H9 (cell line): Measurements from ENCODE around the gene ZRANB1. TPM values are rescaled to one million over a fixed set of nuclear protein-coding genes. Genes with fewer than 3 reads are reported as not detected.

ENCODE experiments used
- DNase-seq: peaks from one replicate; pipeline ENCODE4 v3.0.0-alpha.2; 2017
- H2AFZ ChIP-seq: one replicate; pipeline ENCODE4 v1.6.1; 2013; ENCODE audit warnings: mild to moderate bottlenecking, low read length, control low read depth, moderate library complexity
- H2AK5ac ChIP-seq: 2 replicates; pipeline ENCODE4 v1.6.1; 2013; ENCODE audit warnings: low read length, control low read depth, mixed read lengths; ENCODE audit not compliant: insufficient read length
- H2BK120ac ChIP-seq: one replicate; pipeline ENCODE4 v1.6.1; 2013; ENCODE audit warnings: low read depth, mild to moderate bottlenecking, low read length, control low read depth, inconsistent platforms; ENCODE audit not compliant: poor library complexity, severe bottlenecking
- H2BK12ac ChIP-seq: 2 replicates; pipeline ENCODE4 v1.6.1; 2013; ENCODE audit warnings: low read length, control low read depth, mixed read lengths, low read depth; ENCODE audit not compliant: insufficient read length
- H2BK15ac ChIP-seq: 2 replicates; pipeline ENCODE4 v1.6.1; 2013; ENCODE audit warnings: low read depth, low read length, control low read depth
- H2BK20ac ChIP-seq: one replicate; pipeline ENCODE4 v1.6.1; 2013; ENCODE audit warnings: low read depth, mild to moderate bottlenecking, low read length, control low read depth, inconsistent platforms; ENCODE audit not compliant: poor library complexity, severe bottlenecking
- H2BK5ac ChIP-seq: 2 replicates; pipeline ENCODE4 v1.6.1; 2013; ENCODE audit warnings: low read length, control low read depth, mixed read lengths; ENCODE audit not compliant: insufficient read length
- H3K14ac ChIP-seq: 2 replicates; pipeline ENCODE4 v1.6.1; 2013; ENCODE audit warnings: low read length, control low read depth; ENCODE audit not compliant: insufficient read depth
- H3K18ac ChIP-seq: 2 replicates; pipeline ENCODE4 v1.6.1; 2013; ENCODE audit warnings: low read depth, mild to moderate bottlenecking, mixed read lengths, low read length, control low read depth; ENCODE audit not compliant: insufficient read length
- H3K23ac ChIP-seq: 2 replicates; pipeline ENCODE4 v1.6.1; 2013; ENCODE audit warnings: low read length, control low read depth, mixed read lengths, low read depth; ENCODE audit not compliant: insufficient read length
- H3K23me2 ChIP-seq: 2 replicates; pipeline ENCODE4 v1.6.1; 2013; ENCODE audit warnings: low read depth, mild to moderate bottlenecking, mixed read lengths, low read length, control low read depth; ENCODE audit not compliant: insufficient read length, poor library complexity, severe bottlenecking
- H3K27ac ChIP-seq: 2 replicates; pipeline ENCODE4 v1.5.1; 2013; ENCODE audit warnings: low read length, control low read depth, mixed read lengths, low read depth; ENCODE audit not compliant: insufficient read length
- H3K27me3 ChIP-seq: 2 replicates; pipeline ENCODE4 v1.6.1; 2013; ENCODE audit warnings: low read length, control low read depth, inconsistent platforms; ENCODE audit not compliant: insufficient read depth
- H3K4ac ChIP-seq: 2 replicates; pipeline ENCODE4 v1.6.1; 2013; ENCODE audit warnings: low read depth, mild to moderate bottlenecking, control low read depth, inconsistent platforms, low read length, moderate library complexity
- H3K4me1 ChIP-seq: 2 replicates; pipeline ENCODE4 v1.6.1; 2013; ENCODE audit warnings: low read length, control low read depth, inconsistent platforms; ENCODE audit not compliant: insufficient read depth
- H3K4me2 ChIP-seq: 2 replicates; pipeline ENCODE4 v1.6.1; 2013; ENCODE audit warnings: low read length, control low read depth, mixed read lengths; ENCODE audit not compliant: insufficient read length, insufficient read depth
- H3K56ac ChIP-seq: 2 replicates; pipeline ENCODE4 v1.6.1; 2013; ENCODE audit warnings: low read depth, mild to moderate bottlenecking, mixed read lengths, low read length, control low read depth; ENCODE audit not compliant: insufficient read length
- H3K79me1 ChIP-seq: 2 replicates; pipeline ENCODE4 v1.6.1; 2013; ENCODE audit warnings: low read depth, mild to moderate bottlenecking, moderate library complexity, low read length, control low read depth, inconsistent platforms; ENCODE audit not compliant: insufficient read depth, poor library complexity, severe bottlenecking
- H3K79me2 ChIP-seq: 2 replicates; pipeline ENCODE4 v1.6.1; 2013; ENCODE audit warnings: low read length, control low read depth, inconsistent platforms; ENCODE audit not compliant: insufficient read depth
- H3K9ac ChIP-seq: 2 replicates; pipeline ENCODE4 v1.6.1; 2013; ENCODE audit warnings: low read length, control low read depth, mixed read lengths; ENCODE audit not compliant: insufficient read length; ENCODE audit errors: extremely low read depth
- H3K9me3 ChIP-seq: one replicate; pipeline ENCODE4 v1.6.1; 2013; ENCODE audit warnings: low read depth, low read length, inconsistent platforms; ENCODE audit not compliant: control insufficient read depth
- H3T11ph ChIP-seq: one replicate; pipeline ENCODE4 v1.6.1; 2013; ENCODE audit warnings: mild to moderate bottlenecking, low read length, control low read depth, inconsistent platforms
- H4K20me1 ChIP-seq: one replicate; pipeline ENCODE4 v1.6.1; 2013; ENCODE audit not compliant: control insufficient read depth, insufficient read length, insufficient read depth
- H4K5ac ChIP-seq: 2 replicates; pipeline ENCODE4 v1.6.1; 2013; ENCODE audit warnings: low read depth, mild to moderate bottlenecking, mixed read lengths, low read length, control low read depth; ENCODE audit not compliant: insufficient read length
- H4K8ac ChIP-seq: replicated peaks from 2 replicates; pipeline ENCODE4 v1.6.1; 2013; ENCODE audit warnings: low read length, control low read depth, mixed read lengths, low read depth; ENCODE audit not compliant: insufficient read length
- H4K91ac ChIP-seq: 2 replicates; pipeline ENCODE4 v1.6.1; 2013; ENCODE audit warnings: low read depth, mild to moderate bottlenecking, moderate library complexity, mixed read lengths, low read length, control low read depth; ENCODE audit not compliant: insufficient read length
- H3K27ac Mint-ChIP-seq, 3 experiments: 2 replicates in 2 of 3; 3 replicates in 1 of 3; pipeline ENCODE4 v1.8.0; 2020 to 2021; ENCODE audit warnings: mixed read lengths in 3 of 3, mild to moderate bottlenecking in 1 of 3, moderate library complexity in 1 of 3
- H3K27me3 Mint-ChIP-seq: 2 replicates; pipeline ENCODE4 v1.8.0; 2021; ENCODE audit warnings: low read depth, mild to moderate bottlenecking, moderate library complexity, mixed read lengths
- H3K36me3 Mint-ChIP-seq, 3 experiments: 2 replicates in 2 of 3; 3 replicates in 1 of 3; pipeline ENCODE4 v1.8.0; 2020 to 2021; ENCODE audit warnings: low read depth in 3 of 3, mixed read lengths in 3 of 3; ENCODE audit not compliant: insufficient read depth in 1 of 3
- H3K4me1 Mint-ChIP-seq, 2 experiments: 2 replicates each; pipeline ENCODE4 v1.8.0; 2020; ENCODE audit warnings: mixed read lengths in 2 of 2
- H3K4me3 Mint-ChIP-seq, 2 experiments: 2 replicates in 1 of 2; 3 replicates in 1 of 2; pipeline ENCODE4 v1.8.0; 2020 to 2021; ENCODE audit warnings: mild to moderate bottlenecking in 2 of 2, mixed read lengths in 2 of 2, moderate library complexity in 1 of 2
- H3K9me3 Mint-ChIP-seq, 2 experiments: 2 replicates in 1 of 2; 3 replicates in 1 of 2; pipeline ENCODE4 v1.8.0; 2020; ENCODE audit warnings: mild to moderate bottlenecking in 2 of 2, mixed read lengths in 2 of 2, moderate library complexity in 1 of 2
- WGBS: extraction: QIAGEN DNeasy Blood & Tissue Kit; methylation state at CpG from one replicate; pipeline ENCODE4 v1.1.7; 2013; ENCODE audit warnings: missing lambda C conversion rate, low lambda C conversion rate, mixed read lengths; ENCODE audit not compliant: insufficient read length; ENCODE audit errors: extremely low coverage; 5-methylcytosine and 5-hydroxymethylcytosine counted together
- total RNA-seq: library from RNA; stranded (reverse); gene quantifications from 2 replicates; pipeline ENCODE4 v1.2.1, GENCODE V29; 2021
- TF ChIP-seq, protein P1 (sequence below): fragments of 200-600 bp; sonication (generic); conservative IDR thresholded peaks from 3 replicates; pipeline ENCODE4 v1.8.0; 2021; ENCODE audit warnings: antibody characterized with exemption, mild to moderate bottlenecking

ZRANB1 gene
- total RNA-seq, 1 experiment from 2014 or later, result 17.4 TPM

DNA sequence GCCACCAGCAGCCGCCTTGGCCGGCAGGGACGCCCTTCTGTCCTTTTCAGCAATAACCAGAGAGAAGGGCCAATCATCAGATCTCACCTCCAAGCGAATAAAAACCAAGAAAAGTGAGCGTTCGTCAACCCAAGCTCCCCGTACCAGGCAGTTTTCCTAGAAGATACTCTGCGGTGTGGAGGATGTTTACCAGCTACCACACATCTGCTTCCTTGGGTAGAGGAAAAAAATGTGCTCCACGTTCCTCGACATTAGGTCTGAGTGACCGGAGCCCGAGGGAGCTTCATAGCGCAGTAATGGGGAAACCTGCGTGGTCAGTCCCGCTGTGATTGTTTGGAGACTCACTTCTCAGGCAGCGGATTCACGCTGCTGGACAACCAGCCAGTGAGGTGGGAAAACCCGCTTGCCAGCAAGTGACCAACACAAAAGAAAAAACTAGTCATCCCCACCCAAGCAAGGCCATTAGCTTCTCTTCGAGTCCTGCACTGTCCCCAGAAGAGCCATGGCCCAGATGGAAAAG, 73.0 kb downstream of the ZRANB1 start:
- H3K79me2 ChIP-seq, result peaks cover 40% of the 10 kb centered on the region; the same call in 1 of the 2 replicates
- no peak overlapping the region for H3K56ac ChIP-seq
- H2AFZ ChIP-seq, result no peak overlapping the region
- no peak overlapping the region for H3K4me2 ChIP-seq
- H2BK20ac ChIP-seq, result no peak overlapping the region
- TF ChIP-seq, protein P1, sequence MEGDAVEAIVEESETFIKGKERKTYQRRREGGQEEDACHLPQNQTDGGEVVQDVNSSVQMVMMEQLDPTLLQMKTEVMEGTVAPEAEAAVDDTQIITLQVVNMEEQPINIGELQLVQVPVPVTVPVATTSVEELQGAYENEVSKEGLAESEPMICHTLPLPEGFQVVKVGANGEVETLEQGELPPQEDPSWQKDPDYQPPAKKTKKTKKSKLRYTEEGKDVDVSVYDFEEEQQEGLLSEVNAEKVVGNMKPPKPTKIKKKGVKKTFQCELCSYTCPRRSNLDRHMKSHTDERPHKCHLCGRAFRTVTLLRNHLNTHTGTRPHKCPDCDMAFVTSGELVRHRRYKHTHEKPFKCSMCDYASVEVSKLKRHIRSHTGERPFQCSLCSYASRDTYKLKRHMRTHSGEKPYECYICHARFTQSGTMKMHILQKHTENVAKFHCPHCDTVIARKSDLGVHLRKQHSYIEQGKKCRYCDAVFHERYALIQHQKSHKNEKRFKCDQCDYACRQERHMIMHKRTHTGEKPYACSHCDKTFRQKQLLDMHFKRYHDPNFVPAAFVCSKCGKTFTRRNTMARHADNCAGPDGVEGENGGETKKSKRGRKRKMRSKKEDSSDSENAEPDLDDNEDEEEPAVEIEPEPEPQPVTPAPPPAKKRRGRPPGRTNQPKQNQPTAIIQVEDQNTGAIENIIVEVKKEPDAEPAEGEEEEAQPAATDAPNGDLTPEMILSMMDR, result no peak
- no peak for DNase-seq
- peak overlapping the region in 2 of 3 experiments; percentile 25 to 64; a peak in 3 of 7 replicates for H3K27ac Mint-ChIP-seq
- H4K8ac ChIP-seq, result no peak overlapping the region
- H3K27me3 ChIP-seq, result no peaks in the 10 kb centered on the region
- H4K91ac ChIP-seq, result no peak overlapping the region
- H2BK5ac ChIP-seq, result no peak overlapping the region
- no peak overlapping the region for H3K9ac ChIP-seq
- H3T11ph ChIP-seq, result no peak overlapping the region
- peaks cover 37 to 72% (median 59%) of the 10 kb centered on the region in 3 experiments for H3K36me3 Mint-ChIP-seq
- H3K4me3 Mint-ChIP-seq, result no peak overlapping the region
- no peak overlapping the region for H3K18ac ChIP-seq
- no peak overlapping the region for H3K23ac ChIP-seq
- no peak overlapping the region for H2BK120ac ChIP-seq
- no peak overlapping the region for H3K4ac ChIP-seq
- WGBS, result no CpG with 5 or more reads among the region's 19 CpGs
- H3K9me3 Mint-ChIP-seq, result peaks cover 6% of the 10 kb centered on the region in 2 experiments
- peaks cover 37 to 45% of the 10 kb centered on the region in 2 experiments for H3K4me1 Mint-ChIP-seq
- H4K5ac ChIP-seq, result no peak overlapping the region
- no peaks in the 10 kb centered on the region for H3K9me3 ChIP-seq
- no peaks in the 10 kb centered on the region for H3K23me2 ChIP-seq
- H4K20me1 ChIP-seq, result no peaks in the 10 kb centered on the region
- H2AK5ac ChIP-seq, result no peak overlapping the region
- H2BK15ac ChIP-seq, result no peak overlapping the region
- H3K14ac ChIP-seq, result no peak overlapping the region
- no peaks in the 10 kb centered on the region; the same call in 1 of the 2 replicates for H3K27me3 Mint-ChIP-seq
- no peak overlapping the region for H2BK12ac ChIP-seq
- H3K79me1 ChIP-seq, result peaks cover 11% of the 10 kb centered on the region
- H3K4me1 ChIP-seq, result peaks cover 4% of the 10 kb centered on the region; the same call in 1 of the 2 replicates
- H3K27ac ChIP-seq, result no peak overlapping the region
